Measurements from ENCODE around the gene JMY.

The JMY gene, protein sequence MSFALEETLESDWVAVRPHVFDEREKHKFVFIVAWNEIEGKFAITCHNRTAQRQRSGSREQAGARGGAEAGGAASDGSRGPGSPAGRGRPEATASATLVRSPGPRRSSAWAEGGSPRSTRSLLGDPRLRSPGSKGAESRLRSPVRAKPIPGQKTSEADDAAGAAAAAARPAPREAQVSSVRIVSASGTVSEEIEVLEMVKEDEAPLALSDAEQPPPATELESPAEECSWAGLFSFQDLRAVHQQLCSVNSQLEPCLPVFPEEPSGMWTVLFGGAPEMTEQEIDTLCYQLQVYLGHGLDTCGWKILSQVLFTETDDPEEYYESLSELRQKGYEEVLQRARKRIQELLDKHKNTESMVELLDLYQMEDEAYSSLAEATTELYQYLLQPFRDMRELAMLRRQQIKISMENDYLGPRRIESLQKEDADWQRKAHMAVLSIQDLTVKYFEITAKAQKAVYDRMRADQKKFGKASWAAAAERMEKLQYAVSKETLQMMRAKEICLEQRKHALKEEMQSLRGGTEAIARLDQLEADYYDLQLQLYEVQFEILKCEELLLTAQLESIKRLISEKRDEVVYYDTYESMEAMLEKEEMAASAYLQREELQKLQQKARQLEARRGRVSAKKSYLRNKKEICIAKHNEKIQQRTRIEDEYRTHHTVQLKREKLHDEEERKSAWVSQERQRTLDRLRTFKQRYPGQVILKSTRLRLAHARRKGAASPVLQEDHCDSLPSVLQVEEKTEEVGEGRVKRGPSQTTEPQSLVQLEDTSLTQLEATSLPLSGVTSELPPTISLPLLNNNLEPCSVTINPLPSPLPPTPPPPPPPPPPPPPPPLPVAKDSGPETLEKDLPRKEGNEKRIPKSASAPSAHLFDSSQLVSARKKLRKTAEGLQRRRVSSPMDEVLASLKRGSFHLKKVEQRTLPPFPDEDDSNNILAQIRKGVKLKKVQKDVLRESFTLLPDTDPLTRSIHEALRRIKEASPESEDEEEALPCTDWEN

DNA sequence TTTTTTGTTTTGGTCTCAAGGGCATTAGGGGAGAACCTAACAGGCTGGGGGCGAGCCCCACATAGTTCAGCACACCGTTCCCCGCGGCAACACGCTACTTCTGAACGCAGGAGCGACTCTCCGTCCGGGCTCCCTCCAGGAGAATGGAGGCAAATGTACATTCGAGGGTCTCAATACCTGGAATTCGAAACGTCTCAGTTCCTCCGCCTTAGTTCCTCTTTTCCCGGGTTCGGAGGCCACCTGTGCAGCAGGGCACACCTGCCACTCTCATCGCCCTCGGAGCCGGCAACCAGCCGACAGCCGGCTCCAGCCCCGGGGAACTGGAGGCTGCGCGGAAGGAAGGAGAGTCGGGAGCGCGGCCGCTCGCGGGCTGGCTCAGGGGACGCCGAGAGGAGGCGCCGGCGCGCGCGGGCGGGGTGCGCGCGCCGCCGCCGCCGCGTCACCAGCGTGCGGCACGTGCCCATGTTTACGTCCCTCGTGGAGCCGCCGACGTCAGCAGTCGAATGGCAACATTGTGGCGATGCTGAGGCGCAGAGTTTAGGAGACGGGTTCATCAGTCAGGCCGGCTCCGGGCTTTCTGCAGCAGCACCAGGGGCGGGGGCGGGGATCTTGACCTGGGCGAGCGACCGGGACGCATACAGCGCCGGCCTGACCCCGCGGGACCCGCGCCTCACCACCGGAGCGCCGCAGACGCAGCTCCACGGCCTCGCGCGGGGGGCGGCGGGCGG, at the start of gene JMY:
Gene JMY (plus strand): TSS at position 498 of the 728 bp plus-strand sequence. CDS start 520 bp downstream, outside the sequence.
- H3K4me3 ChIP-seq (ENCODE audit: low read depth, low read length) = peak within 1 kb of the TSS; percentile 66
- TF ChIP-seq, protein P1, sequence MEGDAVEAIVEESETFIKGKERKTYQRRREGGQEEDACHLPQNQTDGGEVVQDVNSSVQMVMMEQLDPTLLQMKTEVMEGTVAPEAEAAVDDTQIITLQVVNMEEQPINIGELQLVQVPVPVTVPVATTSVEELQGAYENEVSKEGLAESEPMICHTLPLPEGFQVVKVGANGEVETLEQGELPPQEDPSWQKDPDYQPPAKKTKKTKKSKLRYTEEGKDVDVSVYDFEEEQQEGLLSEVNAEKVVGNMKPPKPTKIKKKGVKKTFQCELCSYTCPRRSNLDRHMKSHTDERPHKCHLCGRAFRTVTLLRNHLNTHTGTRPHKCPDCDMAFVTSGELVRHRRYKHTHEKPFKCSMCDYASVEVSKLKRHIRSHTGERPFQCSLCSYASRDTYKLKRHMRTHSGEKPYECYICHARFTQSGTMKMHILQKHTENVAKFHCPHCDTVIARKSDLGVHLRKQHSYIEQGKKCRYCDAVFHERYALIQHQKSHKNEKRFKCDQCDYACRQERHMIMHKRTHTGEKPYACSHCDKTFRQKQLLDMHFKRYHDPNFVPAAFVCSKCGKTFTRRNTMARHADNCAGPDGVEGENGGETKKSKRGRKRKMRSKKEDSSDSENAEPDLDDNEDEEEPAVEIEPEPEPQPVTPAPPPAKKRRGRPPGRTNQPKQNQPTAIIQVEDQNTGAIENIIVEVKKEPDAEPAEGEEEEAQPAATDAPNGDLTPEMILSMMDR (IDR thresholded peaks at IDR 0.05; ENCODE audit: borderline replicate concordance, insufficient read depth, low read depth, low read length) = 0 out of 2 replicates have a peak, but pooled peaks have one; percentile 10

DNA sequence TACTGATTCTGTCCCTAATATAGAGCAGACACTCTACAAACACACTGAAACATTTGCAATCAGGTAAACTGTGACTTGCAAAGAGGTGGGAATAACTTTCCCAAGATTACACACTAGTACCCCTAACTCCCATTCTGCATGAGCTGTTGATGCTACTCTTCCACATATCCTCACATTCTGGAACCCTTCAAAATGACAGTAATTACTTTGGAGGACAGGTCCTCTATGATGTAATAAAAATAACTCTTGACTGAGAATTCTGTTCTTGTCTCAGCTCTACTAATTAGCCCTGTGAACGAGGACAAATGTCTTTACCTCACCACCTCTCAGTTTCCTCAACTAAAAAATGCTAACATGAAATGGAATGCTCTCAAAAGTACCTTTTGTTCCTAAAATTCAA, 49.5 kb upstream of the JMY start:
- TF ChIP-seq, protein P1 (IDR thresholded peaks at IDR 0.05; ENCODE audit: borderline replicate concordance, insufficient read depth, low read depth, low read length) = no peak
- no peak overlapping the region for H3K4me3 ChIP-seq (ENCODE audit: low read depth, low read length)

GRCh38 chr5:79189439-79190234, 46.3 kb upstream of the JMY start:
- TF ChIP-seq, protein P1 (IDR thresholded peaks at IDR 0.05; ENCODE audit: borderline replicate concordance, insufficient read depth, low read depth, low read length) = no peak
- H3K4me3 ChIP-seq (ENCODE audit: low read depth, low read length) = no peak overlapping the region

DNA sequence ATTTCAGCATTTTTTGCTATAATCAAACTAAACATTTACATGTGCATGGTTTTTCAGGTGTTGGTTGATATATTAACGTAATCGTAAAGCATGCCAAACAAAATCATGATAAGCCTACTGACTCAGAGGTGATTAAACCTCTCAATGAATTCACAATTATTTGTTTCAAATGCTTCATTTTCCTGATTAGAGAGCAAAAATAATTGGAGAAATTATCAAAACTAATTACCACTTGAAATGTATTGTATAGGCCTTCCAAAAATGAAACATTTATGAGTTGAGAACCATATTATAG, 45.7 kb upstream of the JMY start:
- no peak overlapping the region for H3K4me3 ChIP-seq (ENCODE audit: low read depth, low read length)
- TF ChIP-seq, protein P1 (IDR thresholded peaks at IDR 0.05; ENCODE audit: borderline replicate concordance, insufficient read depth, low read depth, low read length) = no peak

GRCh38 chr5:79191457-79191856, 44.5 kb upstream of the JMY start:
- TF ChIP-seq, protein P1 (IDR thresholded peaks at IDR 0.05; ENCODE audit: borderline replicate concordance, insufficient read depth, low read depth, low read length) = no peak
- no peak overlapping the region for H3K4me3 ChIP-seq (ENCODE audit: low read depth, low read length)

DNA sequence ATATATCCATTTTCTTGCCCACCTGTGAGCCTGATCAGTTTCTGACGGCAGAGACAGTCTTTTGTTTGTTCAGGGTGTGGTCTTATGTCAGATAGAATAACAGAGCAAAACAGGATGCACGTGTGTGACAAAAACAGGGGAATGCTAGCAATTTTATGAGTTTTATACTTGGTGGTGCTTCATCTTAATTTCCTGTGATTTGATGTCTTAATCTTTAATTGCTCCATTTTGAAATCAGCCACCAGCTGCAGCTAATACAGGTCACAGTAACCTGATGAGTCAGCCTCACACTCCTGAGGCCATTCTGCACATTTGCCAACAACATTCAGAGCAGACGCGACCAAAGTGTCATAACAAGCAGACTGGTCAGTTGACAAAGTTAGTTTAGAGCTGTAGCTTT, 42.3 kb upstream of the JMY start:
- TF ChIP-seq, protein P1 (IDR thresholded peaks at IDR 0.05; ENCODE audit: borderline replicate concordance, insufficient read depth, low read depth, low read length) = no peak
- no peak overlapping the region for H3K4me3 ChIP-seq (ENCODE audit: low read depth, low read length)
